ENCODE measurements around the gene GPR135.

- TF ChIP-seq CTCF (IDR thresholded peaks at IDR 0.05) (no peak), POLR2AphosphoS5 (IDR thresholded peaks at IDR 0.05) (no peak), POLR2A (IDR thresholded peaks at IDR 0.05) (no peak)
Observed at GRCh38 chr14:59478540-59478939, 13.4 kb upstream of the GPR135 start.
